Muscle of arm (tissue), 12 donors: ENCODE data around the gene SPRY2. TPM values are rescaled to one million over a fixed set of nuclear protein-coding genes. Genes with fewer than 3 reads are reported as not detected.
"Not testable (repeated sequence)": the region's sequence is repeated elsewhere in the genome, so short reads cannot be mapped to it uniquely, and the experiment has no call there.

ENCODE experiments used
- DNase-seq: peaks from one replicate; pipeline ENCODE4 v3.0.0-alpha.2; 2013
- polyA plus RNA-seq, 12 donors: library from polyadenylated mRNA; unstranded; fragments of 120-200 nt; gene quantifications; one replicate each; pipeline ENCODE4 v1.2.1, GENCODE V29; 2013; ENCODE audit not compliant: insufficient read length in 12 of 12

Gene SPRY2
- polyA plus RNA-seq, 12 donors = 66.2 to 138 (median 87.3) TPM; not detected in 1

GRCh38 chr13:80359778-80360452 lies 19.0 kb upstream of the SPRY2 start:
- DNase-seq = peak; percentile 52

GRCh38 chr13:80359414-80359777 lies 18.5 kb upstream of the SPRY2 start:
- no peak for DNase-seq

- DNase-seq = not testable (repeated sequence)
Observed at GRCh38 chr13:80355496-80356094, 14.7 kb upstream of the SPRY2 start.

GRCh38 chr13:80348750-80349149 lies 7.8 kb upstream of the SPRY2 start:
- DNase-seq = no peak

- DNase-seq = no peak
Observed at GRCh38 chr13:80348314-80348713, 7.4 kb upstream of the SPRY2 start.

- DNase-seq = no peak
Observed at GRCh38 chr13:80345771-80346510, 5.0 kb upstream of the SPRY2 start.

- not testable (repeated sequence) for DNase-seq
Observed at GRCh38 chr13:80344032-80344431, 3.1 kb upstream of the SPRY2 start.

GRCh38 chr13:80342471-80343371 lies 1.8 kb upstream of the SPRY2 start:
- DNase-seq = peak; percentile 88

GRCh38 chr13:80341756-80342370 lies 937 bp upstream of the SPRY2 start:
- peak; percentile 80 for DNase-seq

GRCh38 chr13:80340651-80341100 lies 250 bp downstream of the SPRY2 start:
- no peak for DNase-seq

GRCh38 chr13:80339912-80340650 lies 845 bp downstream of the SPRY2 start:
- DNase-seq = peak; percentile 46

GRCh38 chr13:80339563-80339911 lies 1.4 kb downstream of the SPRY2 start:
- DNase-seq = peak; percentile 55

GRCh38 chr13:80338781-80339562 lies 2.0 kb downstream of the SPRY2 start:
- peak; percentile 73 for DNase-seq

GRCh38 chr13:80337288-80338081 lies 3.4 kb downstream of the SPRY2 start:
- DNase-seq = peak; percentile 52

GRCh38 chr13:80336776-80337287 lies 4.1 kb downstream of the SPRY2 start:
- DNase-seq = no peak

GRCh38 chr13:80336370-80336769 lies 4.6 kb downstream of the SPRY2 start:
- DNase-seq = no peak

GRCh38 chr13:80334597-80335260 lies 6.2 kb downstream of the SPRY2 start:
- no peak for DNase-seq

- no peak for DNase-seq
Observed at GRCh38 chr13:80331984-80332383, 8.9 kb downstream of the SPRY2 start.
